NCI-H2029 treated with DMSO at 0.1 percent for 48 hours (cell line): Measurements from ENCODE around the gene CDC42EP5.
"Not testable (repeated sequence)": the region's sequence is repeated elsewhere in the genome, so short reads cannot be mapped to it uniquely, and the experiment has no call there.

Experiments
- DNase-seq: peaks from one replicate; lab custom pipeline; 2025; lab: John Stamatoyannopoulos, UW

CDC42EP5 gene

GRCh38 chr19:54473071-54473891 is at the start of gene CDC42EP5:
Gene CDC42EP5, minus strand, starts transcription at chr19:54473296. Its CDS starts 7,749 bp downstream, at chr19:54465547.
- DNase-seq, result no peak

- DNase-seq, result no peak
Measured at GRCh38 chr19:54521860-54522513, 48.9 kb upstream of the CDC42EP5 start.

- DNase-seq, result no peak
Measured at GRCh38 chr19:54521022-54521859, 48.1 kb upstream of the CDC42EP5 start.

GRCh38 chr19:54518844-54519243 is 45.7 kb upstream of the CDC42EP5 start:
- peak; percentile 13 for DNase-seq

- peak; percentile 63 for DNase-seq
Measured at GRCh38 chr19:54517483-54517882, 44.4 kb upstream of the CDC42EP5 start.

- DNase-seq, result no peak
Measured at GRCh38 chr19:54515156-54515555, 42.1 kb upstream of the CDC42EP5 start.

- not testable (repeated sequence) for DNase-seq
Measured at GRCh38 chr19:54509200-54509940, 36.3 kb upstream of the CDC42EP5 start.

- not testable (repeated sequence) for DNase-seq
Measured at GRCh38 chr19:54508487-54508886, 35.4 kb upstream of the CDC42EP5 start.

GRCh38 chr19:54507824-54508223 is 34.7 kb upstream of the CDC42EP5 start:
- no peak for DNase-seq

GRCh38 chr19:54507038-54507717 is 34.1 kb upstream of the CDC42EP5 start:
- DNase-seq, result not testable (repeated sequence)

GRCh38 chr19:54506079-54506478 is 33.0 kb upstream of the CDC42EP5 start:
- no peak for DNase-seq

- DNase-seq, result not testable (repeated sequence)
Measured at GRCh38 chr19:54505542-54505941, 32.4 kb upstream of the CDC42EP5 start.

GRCh38 chr19:54502518-54503048 is 29.5 kb upstream of the CDC42EP5 start, which contains the start of gene LAIR2:
Gene LAIR2, plus strand, starts transcription at chr19:54502831. Its CDS starts 88 bp downstream, at chr19:54502919.
- DNase-seq, result no peak

GRCh38 chr19:54498451-54498772 is 25.3 kb upstream of the CDC42EP5 start:
- not testable (repeated sequence) for DNase-seq

- DNase-seq, result not testable (repeated sequence)
Measured at GRCh38 chr19:54497747-54498450, 24.8 kb upstream of the CDC42EP5 start.

- DNase-seq, result not testable (repeated sequence)
Measured at GRCh38 chr19:54495284-54495683, 22.2 kb upstream of the CDC42EP5 start.

GRCh38 chr19:54493967-54494585 is 21.0 kb upstream of the CDC42EP5 start:
- DNase-seq, result no peak

- DNase-seq, result not testable (repeated sequence)
Measured at GRCh38 chr19:54493056-54493455, 20.0 kb upstream of the CDC42EP5 start.

- no peak for DNase-seq
Measured at GRCh38 chr19:54492568-54492967, 19.5 kb upstream of the CDC42EP5 start.

GRCh38 chr19:54489766-54490165 is 16.7 kb upstream of the CDC42EP5 start:
- DNase-seq, result no peak
